H1 (cell line): ENCODE measurements around the gene ANGPTL4. TPM values are rescaled to one million over a fixed set of nuclear protein-coding genes. Genes with fewer than 3 reads are reported as not detected.
"Not testable (repeated sequence)": the region's sequence is repeated elsewhere in the genome, so short reads cannot be mapped to it uniquely, and the experiment has no call there.

Source experiments
- CTCF ChIA-PET: fragments of 300-600 bp; sonication (Branson Sonifier 250); formaldehyde crosslinking; loops from one replicate; lab custom pipeline; 2021; ENCODE audit not compliant: partially characterized antibody; lab: Charles Lee
- POLR2A ChIA-PET: fragments of 300-600 bp; sonication (Branson Sonifier 250); formaldehyde crosslinking; loops from one replicate; lab custom pipeline; 2021; ENCODE audit warnings: inconsistent platforms; ENCODE audit not compliant: partially characterized antibody; lab: Charles Lee
- DNase-seq, 2 experiments: peaks; one replicate each; pipeline versions ENCODE4 v3.0.0 to v3.0.0-alpha.2; 2010 to 2022; ENCODE audit warnings: low spot score in 2 of 2, low read depth in 1 of 2, mixed read lengths in 1 of 2
- FAIRE-seq: peaks from 2 replicates; lab custom pipeline; 2011; peaks lifted over from hg19 to GRCh38; lab: Jason Lieb, UNC
- H2AFZ ChIP-seq: 2 replicates; pipeline ENCODE4 v1.8.1; 2012; ENCODE audit warnings: low read length, inconsistent platforms
- H2AK5ac ChIP-seq: 2 replicates; pipeline ENCODE4 v1.6.1; 2013; ENCODE audit warnings: low read depth, low read length
- H2BK120ac ChIP-seq: replicated peaks from 2 replicates; pipeline ENCODE3; 2013; ENCODE audit warnings: low read depth, low read length, inconsistent platforms
- H2BK12ac ChIP-seq: 2 replicates; pipeline ENCODE4 v1.6.1; 2013; ENCODE audit warnings: low read depth, low read length
- H2BK15ac ChIP-seq: 2 replicates; pipeline ENCODE4 v1.6.1; 2013; ENCODE audit warnings: low read length
- H2BK20ac ChIP-seq: 2 replicates; pipeline ENCODE4 v1.6.1; 2013; ENCODE audit warnings: low read length
- H2BK5ac ChIP-seq: 2 replicates; pipeline ENCODE4 v1.6.1; 2013; ENCODE audit warnings: low read depth, low read length
- H3K14ac ChIP-seq: 2 replicates; pipeline ENCODE4 v1.6.1; 2013; ENCODE audit warnings: inconsistent platforms; ENCODE audit not compliant: insufficient read length
- H3K18ac ChIP-seq: 2 replicates; pipeline ENCODE4 v1.6.1; 2013; ENCODE audit warnings: low read length; ENCODE audit errors: extremely low read depth
- H3K23ac ChIP-seq: 2 replicates; pipeline ENCODE4 v1.6.1; 2013; ENCODE audit warnings: inconsistent platforms; ENCODE audit not compliant: insufficient read length
- H3K23me2 ChIP-seq: 2 replicates; pipeline ENCODE4 v1.6.1; 2013; ENCODE audit warnings: low read depth, low read length
- H3K27ac ChIP-seq: 2 replicates; pipeline ENCODE4 v1.6.1; 2011; ENCODE audit warnings: low read depth, low read length, inconsistent platforms
- H3K27me3 ChIP-seq, 4 experiments: replicated peaks in 1 of 4; 1 replicate in 1 of 4; 2 replicates in 3 of 4; pipeline versions ENCODE4 v1.6.1 to v1.8.1; 2011 to 2013; ENCODE audit warnings: low read length in 3 of 4, mild to moderate bottlenecking in 3 of 4, inconsistent platforms in 2 of 4, mixed read lengths in 2 of 4, moderate library complexity in 1 of 4; ENCODE audit not compliant: control insufficient read depth in 3 of 4, insufficient read depth in 3 of 4; ENCODE audit errors: extremely low read depth in 1 of 4
- H3K36me3 ChIP-seq, 4 experiments: 2 replicates each; pipeline versions ENCODE4 v1.6.1 to v1.8.1; 2011 to 2013; ENCODE audit warnings: mild to moderate bottlenecking in 4 of 4, low read length in 3 of 4, moderate library complexity in 2 of 4, control low read depth in 1 of 4, inconsistent platforms in 1 of 4; ENCODE audit not compliant: insufficient read depth in 4 of 4, control insufficient read depth in 2 of 4
- H3K4ac ChIP-seq: replicated peaks from 2 replicates; pipeline ENCODE3; 2013; ENCODE audit warnings: low read length, low read depth, mixed read lengths, inconsistent platforms; ENCODE audit not compliant: insufficient read length
- H3K4me1 ChIP-seq, 4 experiments: replicated peaks in 1 of 4; 1 replicate in 1 of 4; 2 replicates in 3 of 4; pipeline versions ENCODE4 v1.6.1 to v1.8.1; 2011 to 2013; ENCODE audit warnings: low read length in 3 of 4, inconsistent platforms in 2 of 4, mixed read lengths in 1 of 4; ENCODE audit not compliant: insufficient read depth in 4 of 4, control insufficient read depth in 3 of 4
- H3K4me2 ChIP-seq, 2 experiments: 2 replicates each; pipeline versions ENCODE4 v1.6.1 to v1.8.1; 2011 to 2013; ENCODE audit warnings: low read depth in 2 of 2, low read length in 2 of 2, control low read depth in 1 of 2, inconsistent platforms in 1 of 2, mild to moderate bottlenecking in 1 of 2; ENCODE audit not compliant: insufficient read depth in 1 of 2
- H3K4me3 ChIP-seq, 4 experiments: fragments of 200-600, 300-600 bp in 1 of 4; sonication (generic), shearing (Covaris generic), sonication (Bioruptor Twin) in 1 of 4; 2 replicates each; pipeline versions ENCODE4 v1.5.1 to v1.8.1; 2011 to 2016; ENCODE audit warnings: low read length in 4 of 4, low read depth in 3 of 4, control low read depth in 2 of 4, inconsistent platforms in 2 of 4, mild to moderate bottlenecking in 2 of 4, mixed read lengths in 1 of 4, moderate library complexity in 1 of 4; ENCODE audit not compliant: insufficient read depth in 2 of 4; ENCODE audit errors: extremely low read depth in 1 of 4
- H3K56ac ChIP-seq: replicated peaks from 2 replicates; pipeline ENCODE3; 2013; ENCODE audit warnings: low read depth, mild to moderate bottlenecking, mixed read lengths, low read length, inconsistent platforms; ENCODE audit not compliant: insufficient read length
- H3K79me1 ChIP-seq: 2 replicates; pipeline ENCODE4 v1.6.1; 2013; ENCODE audit warnings: low read depth, low read length, control low read depth
- H3K79me2 ChIP-seq, 2 experiments: 2 replicates each; pipeline versions ENCODE4 v1.6.1 to v1.8.1; 2012 to 2013; ENCODE audit warnings: low read length in 2 of 2, mild to moderate bottlenecking in 2 of 2, inconsistent platforms in 1 of 2; ENCODE audit not compliant: insufficient read depth in 2 of 2, control insufficient read depth in 1 of 2
- H3K9ac ChIP-seq, 4 experiments: replicated peaks in 1 of 4; 1 replicate in 1 of 4; 2 replicates in 3 of 4; pipeline versions ENCODE4 v1.6.1 to v1.8.1; 2011 to 2013; ENCODE audit warnings: low read depth in 3 of 4, low read length in 3 of 4, control low read depth in 2 of 4, mild to moderate bottlenecking in 2 of 4, moderate library complexity in 2 of 4, inconsistent platforms in 1 of 4; ENCODE audit errors: extremely low read depth in 1 of 4
- H3K9me3 ChIP-seq, 2 experiments: 2 replicates each; pipeline versions ENCODE4 v1.6.1 to v1.8.1; 2012 to 2013; ENCODE audit warnings: mild to moderate bottlenecking in 2 of 2, moderate library complexity in 2 of 2, control low read depth in 1 of 2, inconsistent platforms in 1 of 2, low read depth in 1 of 2, low read length in 1 of 2, mixed read lengths in 1 of 2; ENCODE audit not compliant: insufficient read depth in 2 of 2
- H4K20me1 ChIP-seq, 2 experiments: replicated peaks in 1 of 2; 2 replicates each; pipeline versions ENCODE3 to v1.8.1; 2011 to 2013; ENCODE audit warnings: inconsistent platforms in 2 of 2, low read length in 2 of 2, mild to moderate bottlenecking in 1 of 2; ENCODE audit not compliant: insufficient read depth in 2 of 2, control insufficient read depth in 1 of 2
- H4K5ac ChIP-seq: 2 replicates; pipeline ENCODE4 v1.6.1; 2013; ENCODE audit warnings: low read length, low read depth, mixed read lengths, inconsistent platforms; ENCODE audit not compliant: insufficient read length
- H4K8ac ChIP-seq: 2 replicates; pipeline ENCODE4 v1.8.0; 2013; ENCODE audit warnings: mild to moderate bottlenecking, moderate library complexity, low read length, inconsistent platforms; ENCODE audit not compliant: insufficient read depth; ENCODE audit errors: extremely low read depth
- H4K91ac ChIP-seq: replicated peaks from 2 replicates; pipeline ENCODE3; 2013; ENCODE audit warnings: low read length, mixed read lengths, inconsistent platforms; ENCODE audit not compliant: insufficient read length
- POLR2AphosphoS5 ChIP-seq: IDR thresholded peaks from 2 replicates; pipeline ENCODE4 v1.6.1; 2011; ENCODE audit warnings: low read depth, low read length
- SIRT6 ChIP-seq: IDR thresholded peaks from one replicate; pipeline ENCODE4 v1.7.1; 2012; ENCODE audit warnings: low read length, inconsistent platforms
- WGBS, 2 experiments: shearing (Covaris generic) in 1 of 2; methylation state at CpG; one replicate each; pipeline versions ENCODE4 v1.1.6 to v1.1.7; 2013 to 2015; ENCODE audit warnings: low lambda C conversion rate in 2 of 2, mixed read lengths in 2 of 2, inconsistent platforms in 1 of 2, low coverage in 1 of 2, missing lambda C conversion rate in 1 of 2; ENCODE audit not compliant: insufficient replicate concordance in 2 of 2, insufficient coverage in 1 of 2, insufficient read length in 1 of 2; ENCODE audit errors: extremely low coverage in 1 of 2, missing lambda C conversion rate in 1 of 2; 5-methylcytosine and 5-hydroxymethylcytosine counted together
- polyA plus RNA-seq, 7 experiments: library from polyadenylated mRNA; depleted of rRNA in 3 of 7; stranded (reverse) in 5 of 7; unstranded in 2 of 7; fragments of >200 nt in 5 of 7; fragments of 200-250 nt in 2 of 7; gene quantifications; 1 replicate in 5 of 7; 2 replicates in 1 of 7; 4 replicates in 1 of 7; pipeline versions ENCODE4 v1.2.1 to v1.2.3, GENCODE V29; 2011 to 2013; ENCODE audit warnings: missing spikeins in 2 of 7, mixed read lengths in 2 of 7
- total RNA-seq: library from RNA; stranded (reverse); fragmentation: NEBNext Ultra II Directional; extraction: Animal tissue kit (Norgen Biotek cat#: 25700); gene quantifications from 2 replicates; pipeline ENCODE4 v1.2.1, GENCODE V29; 2021
- TF ChIP-seq, protein P1 (sequence below): IDR thresholded peaks from 2 replicates; pipeline ENCODE4 v1.6.1; 2011; ENCODE audit warnings: low read length, improper control_type of control experiment

Gene ANGPTL4
- total and polyA plus RNA-seq, 2 of the 8 experiments (the other 6 are each of a cell fraction or from before 2014, with no cell fraction given) = 2.3 to 6.5 TPM

GRCh38 chr19:8340341-8341096, 23.4 kb upstream of the ANGPTL4 start (continued):
- TF ChIP-seq, protein P1, sequence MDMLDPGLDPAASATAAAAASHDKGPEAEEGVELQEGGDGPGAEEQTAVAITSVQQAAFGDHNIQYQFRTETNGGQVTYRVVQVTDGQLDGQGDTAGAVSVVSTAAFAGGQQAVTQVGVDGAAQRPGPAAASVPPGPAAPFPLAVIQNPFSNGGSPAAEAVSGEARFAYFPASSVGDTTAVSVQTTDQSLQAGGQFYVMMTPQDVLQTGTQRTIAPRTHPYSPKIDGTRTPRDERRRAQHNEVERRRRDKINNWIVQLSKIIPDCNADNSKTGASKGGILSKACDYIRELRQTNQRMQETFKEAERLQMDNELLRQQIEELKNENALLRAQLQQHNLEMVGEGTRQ = no peak
- TF ChIP-seq POLR2AphosphoS5 = no peak
- TF ChIP-seq SIRT6 = no peak

- not testable (repeated sequence) for H2BK12ac ChIP-seq, H2AFZ ChIP-seq, H3K79me1 ChIP-seq, H3K9me3 ChIP-seq, H3K4ac ChIP-seq, H4K8ac ChIP-seq, H2BK15ac ChIP-seq, H4K20me1 ChIP-seq, H3K4me1 ChIP-seq, H3K23ac ChIP-seq, H3K14ac ChIP-seq, H4K91ac ChIP-seq, H3K4me3 ChIP-seq, H2BK5ac ChIP-seq, FAIRE-seq, H4K5ac ChIP-seq, H3K56ac ChIP-seq, H3K27ac ChIP-seq, H3K9ac ChIP-seq, H3K4me2 ChIP-seq, H3K18ac ChIP-seq, H3K23me2 ChIP-seq, H3K36me3 ChIP-seq, H2BK20ac ChIP-seq, DNase-seq, H2AK5ac ChIP-seq, H3K27me3 ChIP-seq, H2BK120ac ChIP-seq, H3K79me2 ChIP-seq
- WGBS, 2 experiments = 93% methylated on average over 4 of the region's 4 CpGs; no CpG with 5 or more reads in 1 of the 2 experiments
- ChIA-PET CTCF (interaction anchor here (0.6 to 8.2 kb wide), 9 partner anchors 11 to 301 kb away, joined by 3 to 68 read pairs (median 4); partner anchors contain the start of gene ANGPTL4), POLR2A (interaction anchor here (0.6 to 27.1 kb wide), 6 partner anchors 10 to 199 kb away, joined by 3 to 583 read pairs (median 4); partner anchors contain the start of genes ANGPTL4, CD320, NDUFA7 and RAB11B)
These were observed 22.5 kb upstream of the ANGPTL4 start for GRCh38 chr19:8341504-8341903.
